Superior temporal gyrus (tissue), 1 donor: ENCODE results near the gene LIMA1.
"Not testable (repeated sequence)": the region's sequence is repeated elsewhere in the genome, so short reads cannot be mapped to it uniquely, and the experiment has no call there.

ENCODE experiments used
- DNase-seq: peaks from one replicate; pipeline ENCODE4 v3.0.0-alpha.2; 2016; ENCODE audit errors: extremely low spot score

The LIMA1 gene

DNA sequence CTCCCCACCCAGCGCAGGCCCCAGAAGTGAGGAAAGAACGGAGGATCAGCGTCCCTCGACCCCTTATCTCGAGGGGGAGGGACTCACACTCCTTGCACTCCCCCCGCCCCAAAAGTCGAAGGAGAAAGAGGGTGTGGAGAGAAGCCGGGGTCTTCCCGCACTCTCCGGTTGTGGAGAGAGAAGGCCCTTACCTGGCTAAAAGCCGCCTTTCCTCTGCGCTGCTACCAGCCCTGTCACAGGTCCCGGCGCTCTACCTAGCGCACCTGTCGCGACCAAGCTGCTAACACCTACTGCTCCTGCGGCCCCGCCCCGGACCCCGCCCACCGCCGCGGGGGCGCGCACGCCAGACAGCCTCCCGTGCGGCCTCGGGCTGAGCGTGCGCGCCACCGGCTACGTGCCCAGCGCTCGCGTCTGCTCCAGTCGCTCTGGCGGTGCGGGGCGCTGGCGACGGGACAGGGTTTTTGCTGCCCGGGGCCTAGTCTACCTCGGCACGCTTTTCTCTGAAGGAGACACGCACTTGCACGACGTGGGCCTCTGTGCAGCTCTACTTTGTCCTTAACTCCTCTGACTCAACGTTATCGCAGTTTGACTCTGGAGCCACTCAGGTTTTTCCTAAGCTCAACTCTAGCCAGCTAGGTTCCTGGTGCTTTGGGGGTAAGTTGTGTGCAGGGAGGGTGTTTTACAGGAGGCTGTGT is at the start of gene LIMA1:
TSS of gene LIMA1 (minus strand) at position 292 of the 695 bp plus-strand sequence. CDS start 34,769 bp downstream, outside the sequence.
- peak; percentile 80 for DNase-seq

DNA sequence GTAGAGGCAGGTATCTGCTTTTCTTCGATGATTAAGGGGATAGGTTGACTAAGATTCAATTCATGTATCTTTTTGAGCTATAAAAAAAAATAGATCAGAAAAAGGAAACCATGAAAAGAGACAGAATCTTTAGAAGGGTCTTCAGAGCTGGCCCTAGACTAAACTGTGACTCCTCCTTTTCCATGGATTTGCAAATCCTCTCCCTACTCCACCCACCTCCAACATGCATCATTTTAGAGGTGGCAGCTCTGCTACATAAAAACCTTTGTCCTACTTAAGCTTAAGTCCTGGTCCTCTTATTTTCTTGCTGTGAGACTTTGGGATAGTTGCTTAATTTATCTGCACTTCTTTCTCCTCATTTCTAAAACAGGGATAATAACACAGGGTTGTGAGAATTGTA is 48.4 kb upstream of the LIMA1 start:
- no peak for DNase-seq

DNA sequence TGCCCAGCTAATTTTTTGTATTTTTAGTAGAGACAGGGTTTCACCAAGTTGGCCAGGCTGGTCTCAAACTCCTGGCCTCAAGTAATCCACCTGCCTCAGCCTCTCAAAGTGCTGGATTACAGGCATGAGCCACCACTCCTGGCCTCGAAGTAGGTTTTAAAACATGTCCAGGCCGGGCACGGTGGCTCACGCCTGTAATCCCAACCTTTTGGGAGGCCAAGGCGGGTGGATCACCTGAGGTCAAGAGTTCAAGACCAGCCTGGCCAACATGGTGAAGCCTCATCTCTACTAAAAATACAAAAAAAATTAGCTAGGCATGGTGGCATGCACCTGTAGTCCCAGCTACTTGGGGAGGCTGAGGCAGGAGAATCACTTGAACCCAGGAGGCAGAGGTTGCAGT is 45.3 kb upstream of the LIMA1 start:
- DNase-seq, result not testable (repeated sequence)

DNA sequence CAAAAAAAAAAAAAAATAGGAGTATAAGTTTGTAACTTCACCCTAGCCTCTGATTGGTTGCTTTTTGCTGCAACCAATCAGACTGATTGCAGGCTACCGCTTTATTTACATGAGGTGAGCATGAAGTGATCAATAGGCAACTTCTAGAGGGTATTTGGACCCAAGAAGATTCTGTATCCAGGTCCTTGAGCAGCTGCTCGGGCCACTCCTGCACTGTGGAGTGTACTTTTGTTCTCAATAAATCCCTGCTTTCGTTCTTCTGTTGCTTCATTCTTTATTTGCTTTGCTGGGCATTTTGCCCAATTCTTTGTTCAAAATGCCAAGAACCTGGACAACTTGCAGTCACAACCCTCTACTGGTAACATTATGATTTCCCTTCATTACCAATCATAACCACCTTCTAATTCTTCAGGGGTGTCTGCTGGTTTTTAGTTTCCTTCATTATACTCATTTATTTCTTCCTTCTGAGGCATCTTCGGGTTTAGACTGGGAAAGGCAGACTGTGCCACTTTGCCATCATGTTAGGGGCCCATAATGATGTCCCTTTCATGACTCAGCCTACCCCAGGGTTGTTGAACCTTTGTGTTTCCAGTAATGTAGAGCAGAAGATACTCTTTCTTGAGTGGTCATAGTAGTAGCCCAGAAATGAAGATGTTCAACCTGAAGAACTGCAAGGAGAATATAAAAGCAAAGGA is 43.4 kb upstream of the LIMA1 start:
- DNase-seq, result no peak

DNA sequence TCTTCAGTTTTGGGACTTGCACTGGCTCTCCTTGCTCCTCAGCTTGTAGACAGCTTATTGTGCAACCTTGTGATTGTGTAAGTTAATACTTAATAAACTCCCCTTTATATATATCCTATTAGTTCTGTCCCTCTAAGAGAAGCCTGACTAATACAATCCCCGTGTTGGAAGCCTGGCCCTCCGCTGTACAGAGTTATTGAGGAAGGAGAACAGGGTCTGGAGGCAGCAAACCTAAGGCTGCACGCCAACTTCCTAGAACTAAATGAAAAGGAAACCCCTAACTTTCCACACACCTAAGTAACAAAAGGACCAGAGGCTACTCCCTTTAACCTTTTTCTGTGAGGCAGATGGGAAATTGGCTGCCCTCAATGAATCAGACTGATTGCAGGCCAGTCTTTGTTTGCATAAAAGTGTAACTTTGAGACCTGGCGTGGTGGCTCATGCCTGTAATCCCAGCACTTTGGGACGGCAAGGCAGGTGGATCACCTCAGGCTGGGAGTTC is 42.6 kb upstream of the LIMA1 start:
- no peak for DNase-seq

DNA sequence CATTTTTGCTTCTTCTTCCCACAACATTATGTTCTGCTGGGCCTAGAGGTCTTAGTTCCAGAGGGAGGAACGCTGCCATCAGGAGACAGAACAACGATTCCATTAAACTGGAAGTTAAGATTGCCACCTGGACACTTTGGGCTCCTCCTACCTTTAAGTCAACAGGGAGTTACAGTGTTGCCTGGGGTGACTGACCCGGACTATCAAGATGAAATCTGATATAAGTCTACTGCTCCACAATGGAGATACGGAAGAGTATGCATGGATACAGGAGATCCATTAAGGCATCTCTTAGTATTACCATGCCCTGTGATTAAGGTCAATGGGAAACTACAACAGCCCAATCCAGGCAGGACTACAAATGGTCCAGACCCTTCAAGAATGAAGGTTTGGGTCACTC is 41.5 kb upstream of the LIMA1 start:
- DNase-seq, result not testable (repeated sequence)

DNA sequence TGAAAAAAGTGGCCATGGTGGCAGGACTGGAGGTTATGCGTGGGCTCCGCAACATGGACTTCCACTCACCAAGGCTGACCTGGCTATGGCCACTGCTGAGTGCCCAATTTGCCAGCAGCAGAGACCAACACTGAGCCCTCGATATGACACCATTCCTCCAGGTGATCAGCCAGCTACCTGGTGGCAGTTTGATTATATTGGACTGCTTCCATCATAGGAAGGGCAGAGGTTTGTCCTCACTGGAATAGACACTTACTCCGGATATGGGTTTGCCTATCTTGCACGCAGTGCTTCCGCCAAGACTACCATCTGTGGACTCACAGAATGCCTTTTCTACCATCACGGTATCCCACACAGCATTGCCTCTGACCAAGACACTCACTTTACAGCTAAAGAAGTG is 40.8 kb upstream of the LIMA1 start:
- not testable (repeated sequence) for DNase-seq

DNA sequence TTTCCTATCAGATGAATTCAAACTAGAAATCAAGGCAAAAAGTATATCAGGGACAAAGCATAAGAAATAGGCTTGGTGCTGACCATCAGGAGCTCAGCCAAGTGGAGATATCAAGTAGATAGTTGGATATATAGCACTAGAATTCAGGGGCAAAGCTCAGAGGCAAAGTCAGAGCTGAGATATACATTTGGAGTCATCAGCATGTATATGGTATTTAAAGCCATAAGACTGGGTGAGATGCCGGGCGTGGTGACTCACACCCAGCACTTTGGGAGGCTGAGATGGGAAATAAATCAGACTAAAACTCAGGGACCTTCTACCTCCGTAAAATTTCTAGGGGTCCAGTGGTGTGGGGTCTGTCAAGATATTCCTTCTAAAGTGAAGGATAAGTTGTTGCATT is 38.9 kb upstream of the LIMA1 start:
- DNase-seq, result no peak

DNA sequence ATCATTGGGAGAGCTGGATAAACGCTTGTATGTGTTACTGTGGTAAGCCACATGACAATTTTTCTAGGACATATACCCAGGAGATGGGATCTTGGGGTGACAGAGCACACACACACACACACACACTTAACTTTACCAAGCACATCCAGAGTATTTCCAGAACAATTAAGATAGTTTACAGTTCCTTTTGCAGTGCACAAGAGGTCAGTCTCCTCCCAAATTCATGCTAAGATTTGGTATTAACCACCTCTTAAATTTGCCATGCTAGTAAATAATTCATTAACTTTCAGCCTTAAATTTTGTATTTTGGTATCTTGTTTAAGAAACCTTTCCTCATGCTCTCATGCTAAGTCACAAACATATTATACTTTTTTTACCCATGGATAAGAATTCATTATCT is 33.9 kb upstream of the LIMA1 start:
- no peak for DNase-seq

DNA sequence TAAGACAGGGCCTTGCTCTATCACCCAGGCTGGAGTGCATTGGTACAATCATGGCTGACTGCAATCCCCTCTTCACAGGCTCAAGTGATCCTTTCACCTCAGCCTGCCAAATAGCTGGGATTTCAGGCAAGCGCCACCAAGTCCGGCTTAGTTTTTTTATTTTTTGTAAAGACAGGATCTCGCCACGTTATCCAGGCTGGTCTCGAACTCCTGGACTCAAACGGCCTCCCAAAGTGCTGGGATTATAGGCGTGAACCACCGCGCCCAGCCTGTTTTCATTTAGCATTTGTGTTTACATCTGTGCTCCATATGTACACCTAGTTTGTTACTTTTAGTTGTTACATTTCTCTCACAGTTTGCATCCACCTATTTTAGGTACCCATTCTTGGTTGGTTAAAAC is 32.5 kb upstream of the LIMA1 start:
- DNase-seq, result no peak

DNA sequence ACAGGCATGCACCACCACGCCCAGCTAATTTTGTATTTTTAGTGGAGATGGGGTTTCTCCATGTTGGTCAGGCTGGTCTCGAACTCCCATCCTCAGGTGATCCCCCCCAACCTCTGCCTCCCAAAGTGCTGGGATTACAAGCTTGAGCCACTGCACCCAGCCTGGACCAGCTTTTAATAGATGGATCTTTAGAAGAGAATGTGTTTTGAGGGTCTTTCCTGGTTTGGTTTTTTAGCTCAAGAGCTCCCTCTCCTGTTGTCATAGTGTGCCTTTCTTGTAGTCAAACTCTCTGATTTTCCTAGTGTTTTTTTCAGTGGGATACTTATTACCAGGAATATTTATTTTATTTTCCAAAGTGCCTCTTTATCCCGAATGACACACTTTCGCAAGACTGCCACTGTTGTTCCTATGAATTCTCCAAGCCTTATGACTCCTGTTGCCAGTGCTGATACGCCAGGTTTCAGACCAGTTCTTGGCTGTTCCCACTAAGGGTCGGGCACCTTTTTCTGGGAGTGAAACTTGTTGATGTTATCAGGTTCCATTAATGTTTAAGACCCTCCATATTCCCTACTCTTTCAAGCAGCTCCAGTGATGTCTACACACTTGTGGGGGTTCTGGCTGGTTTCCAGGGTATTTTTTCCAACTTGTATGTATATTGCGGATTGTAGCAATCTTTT is 31.5 kb upstream of the LIMA1 start:
- DNase-seq, result no peak

DNA sequence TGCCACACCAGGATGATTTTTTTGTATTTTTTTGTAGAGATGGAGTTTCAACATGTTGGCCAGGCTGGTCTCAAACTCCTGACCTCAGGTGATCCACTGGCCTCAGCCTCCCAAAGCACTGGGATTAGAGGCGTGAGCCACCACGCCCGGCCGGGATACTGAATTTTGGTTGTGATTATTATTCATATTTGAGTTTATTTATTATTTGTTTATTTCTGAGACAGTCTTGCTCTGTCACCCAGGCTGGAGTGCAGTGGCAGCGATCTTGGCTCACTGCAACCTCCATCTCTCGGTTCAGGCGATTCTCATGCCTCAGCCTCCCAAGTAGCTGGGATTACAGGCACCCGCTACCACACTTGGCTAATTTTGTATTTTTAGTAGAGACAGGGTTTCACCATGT is 30.7 kb upstream of the LIMA1 start:
- not testable (repeated sequence) for DNase-seq

DNA sequence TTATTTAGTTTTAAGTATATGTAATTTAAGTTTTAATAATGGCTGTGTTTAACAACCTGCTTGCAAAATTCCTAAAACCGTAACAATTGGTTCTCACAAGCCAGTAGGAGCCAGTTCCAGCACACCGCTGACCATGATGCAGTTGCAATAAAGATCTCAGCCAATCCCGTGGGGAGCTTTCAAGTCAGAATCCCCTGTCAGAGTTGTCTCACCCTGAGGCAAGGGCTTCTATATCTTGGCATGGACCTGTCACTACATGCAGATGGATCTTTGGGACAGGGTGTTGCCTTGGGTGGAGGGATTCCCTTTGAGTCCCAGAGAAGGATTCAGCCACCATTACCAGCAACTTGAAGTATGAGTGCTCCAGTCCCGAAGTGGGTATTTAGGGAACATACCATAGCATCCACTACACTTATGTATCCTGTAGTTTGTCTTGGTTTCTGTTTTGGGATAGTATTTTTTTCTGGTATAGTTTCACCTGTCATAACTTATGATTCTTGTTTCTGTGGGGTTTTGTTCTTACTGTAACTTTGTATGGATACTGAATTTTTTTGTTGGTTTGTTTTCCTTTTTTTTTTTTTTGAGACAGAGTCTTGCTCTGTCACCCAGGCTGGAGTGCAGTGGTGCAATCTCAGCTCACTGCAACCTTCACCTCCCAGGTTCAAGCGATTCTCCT is 30.1 kb upstream of the LIMA1 start:
- DNase-seq, result no peak

DNA sequence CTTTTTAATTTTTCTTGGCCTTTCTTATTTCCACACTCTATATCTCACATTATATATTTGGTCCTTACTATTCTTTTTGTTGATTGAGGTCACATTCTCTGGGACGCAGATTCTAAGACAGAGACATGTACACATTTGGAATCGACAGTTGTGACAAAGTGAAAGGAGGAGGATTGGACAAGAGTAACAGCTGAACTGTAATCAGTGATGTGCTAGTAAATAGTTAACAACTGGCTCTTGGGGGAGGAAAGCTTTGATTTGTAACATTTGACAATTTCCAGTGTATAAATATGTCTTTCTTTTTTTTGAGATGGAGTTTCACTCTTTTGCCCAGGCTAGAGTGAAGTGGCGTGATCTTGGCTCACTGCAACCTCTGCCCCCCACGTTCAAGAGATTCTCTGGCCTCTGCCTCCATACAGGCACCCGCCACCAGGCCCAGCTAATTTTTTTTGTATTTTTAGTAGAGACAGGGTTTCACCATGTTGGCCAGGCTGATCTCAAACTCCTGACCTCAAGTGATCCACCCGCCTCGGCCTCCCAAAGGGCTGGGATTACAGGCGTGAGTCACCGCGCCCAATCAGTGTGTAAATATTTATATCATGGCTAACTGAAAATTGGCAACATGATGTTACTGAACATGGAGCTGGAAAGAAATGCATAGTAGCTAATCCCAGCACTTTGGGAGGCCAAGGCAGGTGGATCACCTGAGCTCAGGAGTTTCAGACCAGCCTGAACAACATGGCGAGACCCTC is 28.7 kb upstream of the LIMA1 start:
- DNase-seq, result not testable (repeated sequence)

DNA sequence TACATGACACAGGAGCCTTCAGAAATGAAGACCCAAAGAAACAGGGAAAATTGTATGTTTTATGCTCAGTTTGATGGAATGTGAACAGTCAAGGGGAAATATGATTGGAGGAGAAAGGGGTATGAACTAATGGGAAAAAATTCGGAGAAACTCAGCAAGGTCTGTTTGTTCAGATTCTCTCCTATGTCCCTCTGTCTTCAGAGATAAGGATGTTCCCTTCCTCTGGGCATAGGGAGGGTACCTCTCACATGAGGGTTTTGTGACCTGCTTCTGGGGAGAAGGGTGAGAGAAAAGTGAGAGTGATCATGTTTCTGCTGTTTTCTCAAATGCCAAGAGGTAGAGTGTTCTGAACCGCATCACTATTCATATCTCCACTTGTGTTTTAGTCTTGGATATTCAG is 26.6 kb upstream of the LIMA1 start:
- no peak for DNase-seq

DNA sequence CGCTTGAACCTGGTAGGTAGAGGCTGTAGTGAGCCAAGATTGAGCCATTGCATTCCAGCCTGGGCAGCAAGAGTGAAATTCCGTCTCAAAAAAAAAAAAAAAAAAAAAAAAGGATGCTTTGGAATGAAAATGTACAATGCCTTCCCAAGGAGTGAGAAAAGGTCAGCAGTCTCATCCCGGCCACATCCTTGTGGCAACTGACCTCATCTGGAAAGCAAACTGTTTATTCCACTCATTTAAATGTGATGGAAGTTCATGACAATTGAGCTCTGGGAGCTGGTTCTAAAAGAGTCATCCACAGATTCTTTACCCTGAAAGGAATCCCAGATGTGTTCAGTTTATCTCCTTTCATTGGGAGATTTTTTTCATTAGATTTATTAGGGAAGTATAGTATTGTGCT is 19.4 kb upstream of the LIMA1 start:
- DNase-seq, result no peak

DNA sequence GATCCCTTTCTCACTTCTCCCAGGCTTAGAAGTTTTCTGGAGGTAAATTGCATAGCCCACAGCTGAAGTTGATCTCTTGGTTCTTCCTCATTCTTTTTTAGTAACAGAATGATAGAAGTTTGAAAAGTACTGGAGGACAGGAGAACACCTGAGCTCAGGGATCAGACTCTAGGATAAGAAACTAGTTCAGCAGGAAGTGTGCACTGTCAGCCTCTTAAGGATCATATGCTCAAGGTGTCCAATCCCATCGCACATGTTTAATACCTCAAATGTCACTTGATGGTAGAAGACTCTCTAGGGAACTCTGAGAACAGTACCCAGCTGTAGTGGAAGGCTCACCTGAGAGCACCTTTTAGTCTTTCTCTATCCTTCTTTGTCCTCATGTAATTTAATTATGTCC is 14.7 kb upstream of the LIMA1 start:
- DNase-seq, result no peak

DNA sequence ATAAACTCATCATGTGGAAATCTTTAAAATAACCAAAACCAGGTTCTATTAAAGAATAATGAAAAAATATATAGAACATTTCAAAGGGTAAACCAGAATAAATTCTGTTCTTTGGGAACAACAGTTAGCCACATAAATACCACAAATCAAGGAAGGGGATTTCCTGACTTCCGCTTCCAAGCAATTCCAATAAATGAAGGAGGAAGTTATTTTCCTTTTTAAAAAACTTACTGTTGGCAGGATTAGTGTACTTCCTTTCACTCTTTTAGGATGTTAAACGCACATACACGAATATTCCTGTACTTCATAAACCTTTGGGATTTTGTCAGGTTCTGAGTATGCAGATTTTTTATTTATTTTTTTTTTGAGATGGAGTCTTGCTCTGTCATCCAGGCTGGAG is 13.7 kb upstream of the LIMA1 start:
- DNase-seq, result no peak

DNA sequence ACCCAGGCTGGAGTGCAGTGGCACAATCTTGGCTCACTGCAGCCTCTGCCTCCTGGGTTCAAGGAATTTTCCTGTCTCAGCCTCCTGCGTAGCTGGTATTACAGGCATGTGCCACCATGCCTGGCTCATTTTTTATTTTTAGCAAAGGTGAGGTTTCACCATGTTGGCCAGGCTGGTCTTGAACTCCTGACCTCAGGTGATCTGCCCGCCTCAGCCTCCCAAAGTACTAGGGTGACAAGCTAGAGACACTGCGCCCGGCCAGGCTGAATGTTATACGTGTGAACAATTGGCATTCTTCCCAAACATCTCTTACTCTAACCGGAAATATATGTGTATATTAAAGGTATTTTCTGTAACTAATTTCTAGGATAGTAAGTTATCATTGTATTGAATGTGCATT is 13.2 kb upstream of the LIMA1 start:
- no peak for DNase-seq

DNA sequence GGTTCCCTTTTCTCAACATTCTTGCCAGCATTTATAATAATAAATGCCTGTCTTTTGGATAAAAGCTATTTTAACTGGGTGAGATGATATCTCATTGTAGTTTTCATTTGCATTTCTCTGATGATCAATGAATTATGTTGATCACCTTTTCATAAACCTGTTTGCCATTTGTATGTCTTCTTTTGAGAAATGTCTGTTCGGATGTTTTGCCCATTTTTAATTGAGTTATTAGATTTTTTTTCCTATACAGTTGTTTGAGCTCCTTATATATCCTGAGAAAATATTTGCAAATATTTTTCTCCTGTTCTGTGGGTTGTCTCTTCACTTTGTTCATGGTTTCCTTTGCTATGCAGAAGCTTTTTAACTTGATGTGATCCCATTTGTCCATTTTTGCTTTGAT is 8.1 kb upstream of the LIMA1 start:
- DNase-seq, result no peak

DNA sequence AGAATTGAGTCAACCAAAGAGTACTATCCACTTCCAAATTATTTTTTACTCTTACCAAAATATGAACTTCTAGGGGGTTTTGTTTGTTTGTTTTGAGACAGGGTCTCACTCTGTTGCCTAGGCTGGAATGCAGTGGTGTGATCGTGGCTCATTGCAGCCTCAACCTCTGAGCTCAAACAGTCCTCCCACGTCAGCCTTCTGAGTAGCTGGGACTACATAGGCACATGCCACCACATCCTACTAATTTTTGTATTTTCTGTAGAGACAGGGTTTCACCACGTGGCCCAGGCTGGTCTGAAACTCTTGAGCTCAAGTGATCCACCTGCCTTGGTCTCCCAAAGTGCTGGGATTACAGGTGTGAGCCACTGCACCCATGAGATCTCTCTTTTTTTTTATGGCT is 7.4 kb upstream of the LIMA1 start:
- not testable (repeated sequence) for DNase-seq

DNA sequence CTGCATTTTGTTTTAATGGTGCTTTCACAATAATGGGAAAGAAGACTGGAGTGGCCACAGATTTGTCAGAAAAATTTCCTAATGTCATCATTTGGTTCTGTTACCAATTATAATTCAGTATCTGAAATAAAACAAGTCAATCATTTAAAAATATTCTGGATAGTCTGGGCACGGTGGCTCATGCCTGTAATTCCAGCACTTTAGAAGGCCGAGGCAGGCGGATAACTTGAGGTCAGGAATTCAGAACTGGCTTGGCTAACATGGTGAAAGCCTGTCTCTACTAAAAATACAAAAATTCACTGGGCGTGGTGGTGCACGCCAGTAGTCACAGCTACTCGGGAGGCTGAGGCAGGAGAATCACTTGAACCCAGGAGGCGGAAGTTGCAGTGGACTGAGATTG is 4.0 kb upstream of the LIMA1 start:
- no peak for DNase-seq
